NCI-H2227 (cell line): ENCODE results near the gene XIRP1.

Experiments used
- DNase-seq: peaks from one replicate; lab custom pipeline; 2025; ENCODE audit not compliant: unreplicated experiment; lab: John Stamatoyannopoulos, UW

XIRP1 gene

GRCh38 chr3:39144095-39144747 is 48.2 kb downstream of the XIRP1 start:
- no peak for DNase-seq

DNA sequence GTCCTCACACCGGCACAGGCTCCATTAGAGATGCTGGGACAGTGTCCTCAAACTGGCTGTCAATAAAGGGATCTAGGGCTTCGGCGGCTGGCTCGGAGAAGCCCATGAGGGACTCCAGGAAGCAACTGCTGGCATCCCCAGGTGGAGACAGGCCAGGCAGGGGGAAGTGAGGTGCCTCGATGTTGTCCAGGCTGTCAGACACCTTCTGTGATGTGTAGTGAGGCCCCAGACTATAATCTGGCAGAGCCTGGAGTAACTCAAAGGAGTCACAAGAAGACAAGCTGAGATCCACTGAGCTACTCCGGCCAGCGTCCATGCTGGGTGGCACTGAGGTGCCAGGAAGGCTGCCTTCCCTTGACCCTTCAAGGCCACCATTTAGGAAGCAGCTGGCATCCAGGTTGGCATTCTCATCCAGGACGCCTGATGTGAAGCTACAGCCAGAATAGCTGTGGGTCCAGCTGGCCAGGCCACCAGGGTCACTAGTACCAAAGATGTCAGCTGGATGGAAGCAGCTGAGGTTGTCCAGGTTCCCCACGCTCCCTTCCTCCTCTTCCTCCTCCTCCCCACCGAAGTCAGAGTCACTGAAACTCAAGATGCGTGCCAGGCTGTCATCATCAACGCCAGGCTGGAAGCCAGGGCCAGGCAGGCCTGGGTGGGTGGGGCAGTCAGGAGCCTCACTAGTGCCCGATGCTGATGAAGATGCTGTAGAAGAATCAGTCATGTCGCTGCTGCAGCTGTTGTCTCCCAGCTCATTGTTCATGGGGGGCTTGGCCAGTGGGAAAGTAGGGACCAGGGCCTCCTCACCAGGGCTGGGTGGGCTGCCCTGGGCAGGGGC is 49.1 kb downstream of the XIRP1 start:
- no peak for DNase-seq

DNA sequence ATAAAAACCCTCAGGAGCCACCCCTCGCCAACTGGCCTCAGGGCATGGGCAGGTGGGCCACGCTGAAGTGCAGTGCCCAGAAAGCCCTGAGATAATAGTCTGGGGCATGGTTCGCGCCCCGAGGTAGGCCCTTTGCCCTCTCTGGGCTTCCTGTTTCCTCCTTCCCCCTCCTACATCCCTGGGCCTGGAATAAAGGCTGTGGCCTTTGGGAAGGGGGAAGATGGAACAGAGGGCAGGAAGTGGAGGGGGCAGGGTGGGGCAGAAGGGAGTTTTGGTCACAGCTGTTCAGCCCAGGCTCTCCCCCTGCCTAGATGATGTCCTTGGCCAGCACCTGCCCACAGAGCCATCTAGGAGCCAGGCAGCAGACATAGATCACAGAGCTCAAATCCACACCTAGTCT is 50.3 kb downstream of the XIRP1 start:
- DNase-seq, result no peak

- DNase-seq, result no peak
Measured at GRCh38 chr3:39141171-39141995, 51.0 kb downstream of the XIRP1 start.

DNA sequence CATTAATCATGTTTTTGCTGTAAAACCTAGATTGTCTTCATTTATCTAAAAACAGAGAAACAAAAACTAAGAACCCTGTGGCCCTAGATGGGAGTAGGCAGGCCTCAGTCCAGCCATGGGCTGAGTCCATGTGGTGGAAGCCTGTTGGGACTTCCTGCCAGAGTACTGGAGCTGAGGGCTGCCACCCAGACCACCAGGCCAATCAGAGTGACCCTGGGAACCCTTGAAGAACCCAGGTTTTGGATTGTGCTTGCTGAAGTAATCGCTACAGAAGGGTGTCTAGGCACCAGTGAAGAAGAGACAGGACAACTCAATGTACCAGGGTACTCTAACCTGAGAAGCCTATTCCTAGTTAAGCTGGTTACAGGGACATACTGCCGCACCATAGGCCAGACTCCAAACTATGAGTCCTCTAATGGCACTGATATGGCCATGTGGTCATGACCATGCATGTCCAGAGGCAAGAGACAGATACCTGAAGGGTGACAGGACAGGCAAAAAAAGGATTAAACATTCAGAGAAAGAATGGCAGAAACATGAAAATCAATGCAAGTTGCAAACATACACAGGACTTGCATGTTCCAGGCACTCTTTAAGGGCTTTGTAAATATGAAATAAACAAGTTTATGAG is 51.9 kb downstream of the XIRP1 start:
- DNase-seq, result no peak

DNA sequence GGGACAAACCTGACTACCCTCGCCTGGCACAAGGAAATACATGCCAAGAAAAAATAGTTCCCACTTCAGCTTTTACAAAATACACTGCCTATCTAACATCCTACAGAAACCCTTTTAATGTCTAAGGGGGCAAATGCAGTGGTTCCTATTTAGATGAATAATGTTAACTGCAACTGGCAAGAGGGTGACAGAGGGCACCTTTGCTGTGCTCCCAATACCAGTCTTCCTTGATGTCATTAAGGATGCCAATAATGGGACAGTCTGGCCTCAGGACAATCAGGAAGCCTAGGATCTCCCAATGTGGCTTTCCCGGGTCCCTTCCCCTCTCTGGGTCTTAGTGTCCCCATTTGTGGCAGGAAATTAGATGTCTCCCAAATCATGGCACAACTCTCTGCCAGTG is 53.0 kb downstream of the XIRP1 start:
- no peak for DNase-seq

- DNase-seq, result no peak
Measured at GRCh38 chr3:39138804-39139415, 53.5 kb downstream of the XIRP1 start.

GRCh38 chr3:39137991-39138803 is 54.2 kb downstream of the XIRP1 start:
- DNase-seq, result no peak

DNA sequence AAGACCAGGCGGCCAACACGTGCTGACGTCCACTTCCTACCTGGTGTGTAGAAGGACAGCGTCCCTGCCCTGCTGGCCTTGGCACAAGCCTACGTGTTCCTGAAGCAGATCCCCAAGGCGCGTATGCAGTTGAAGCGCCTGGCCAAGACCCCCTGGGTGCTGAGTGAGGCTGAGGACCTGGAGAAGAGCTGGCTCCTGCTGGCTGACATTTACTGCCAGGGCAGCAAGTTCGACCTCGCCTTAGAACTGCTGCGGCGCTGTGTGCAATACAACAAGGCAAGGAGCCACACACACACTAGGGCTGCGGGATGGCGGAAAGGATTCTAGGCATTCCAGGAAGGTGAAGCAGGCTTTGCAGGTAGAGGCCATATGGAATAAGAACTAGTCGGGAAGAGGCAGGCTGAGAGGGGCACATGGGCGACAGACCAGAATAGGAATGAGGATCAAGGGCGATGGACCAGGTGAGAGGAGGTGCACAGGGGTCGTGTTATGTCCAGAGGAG is 54.9 kb downstream of the XIRP1 start:
- DNase-seq, result no peak

- DNase-seq, result no peak
Measured at GRCh38 chr3:39136533-39137434, 55.6 kb downstream of the XIRP1 start.

GRCh38 chr3:39135170-39135805 is 57.1 kb downstream of the XIRP1 start:
- no peak for DNase-seq

DNA sequence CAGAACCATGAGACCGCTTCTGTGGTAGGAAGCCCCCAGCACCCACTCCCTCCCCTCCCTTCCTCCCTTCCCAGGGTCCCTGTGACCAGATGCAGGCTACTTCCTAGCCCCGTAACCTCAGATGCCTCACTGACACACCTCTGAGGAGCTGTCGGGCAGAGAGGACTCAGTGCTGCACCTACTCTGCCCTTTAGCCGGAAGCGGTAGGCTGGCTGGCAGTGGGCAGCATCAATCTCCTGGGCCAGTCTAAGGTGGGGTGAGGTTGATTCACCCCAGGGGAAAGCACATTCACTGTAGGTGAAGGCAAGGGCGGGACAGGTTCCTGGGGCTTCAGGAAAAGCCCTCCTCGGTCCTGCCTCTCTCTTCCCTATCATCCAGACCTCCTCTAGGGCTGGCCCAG is 58.1 kb downstream of the XIRP1 start:
- no peak for DNase-seq

- DNase-seq, result no peak
Measured at GRCh38 chr3:39133822-39134221, 58.6 kb downstream of the XIRP1 start.
